ENCODE data around the gene RSPH3. TPM values are rescaled to one million over a fixed set of nuclear protein-coding genes. Genes with fewer than 3 reads are reported as not detected.
"Not testable (repeated sequence)": the region's sequence is repeated elsewhere in the genome, so short reads cannot be mapped to it uniquely, and the experiment has no call there.

Gene RSPH3
- total RNA-seq, 4 donors from 2014 or later, result 16.8 to 22.5 (median 20.2) TPM

DNA sequence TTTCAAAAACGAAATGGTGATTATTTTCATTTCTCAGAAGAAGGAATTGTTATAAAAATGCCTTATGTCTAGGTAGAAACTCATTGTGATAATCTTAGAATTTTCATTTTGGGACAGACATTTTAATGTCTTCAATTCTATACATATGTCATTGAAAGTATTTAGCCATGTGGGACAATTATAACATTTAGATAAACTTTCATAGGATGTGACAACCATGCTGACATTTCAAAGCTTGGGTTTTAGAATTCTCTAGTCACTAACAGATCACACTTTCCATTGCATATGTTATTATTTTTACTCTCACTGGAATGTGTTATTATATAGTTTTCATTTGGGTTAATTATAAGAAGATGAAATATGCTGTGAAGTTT, 39.9 kb upstream of the RSPH3 start:
- WGBS, 2 donors, result 84 to 95% methylated on average over 1 of the region's 1 CpG
- no peak overlapping the region for H3K4me3 ChIP-seq (replicated peaks in 1 of 3)
- TF ChIP-seq, protein P1, sequence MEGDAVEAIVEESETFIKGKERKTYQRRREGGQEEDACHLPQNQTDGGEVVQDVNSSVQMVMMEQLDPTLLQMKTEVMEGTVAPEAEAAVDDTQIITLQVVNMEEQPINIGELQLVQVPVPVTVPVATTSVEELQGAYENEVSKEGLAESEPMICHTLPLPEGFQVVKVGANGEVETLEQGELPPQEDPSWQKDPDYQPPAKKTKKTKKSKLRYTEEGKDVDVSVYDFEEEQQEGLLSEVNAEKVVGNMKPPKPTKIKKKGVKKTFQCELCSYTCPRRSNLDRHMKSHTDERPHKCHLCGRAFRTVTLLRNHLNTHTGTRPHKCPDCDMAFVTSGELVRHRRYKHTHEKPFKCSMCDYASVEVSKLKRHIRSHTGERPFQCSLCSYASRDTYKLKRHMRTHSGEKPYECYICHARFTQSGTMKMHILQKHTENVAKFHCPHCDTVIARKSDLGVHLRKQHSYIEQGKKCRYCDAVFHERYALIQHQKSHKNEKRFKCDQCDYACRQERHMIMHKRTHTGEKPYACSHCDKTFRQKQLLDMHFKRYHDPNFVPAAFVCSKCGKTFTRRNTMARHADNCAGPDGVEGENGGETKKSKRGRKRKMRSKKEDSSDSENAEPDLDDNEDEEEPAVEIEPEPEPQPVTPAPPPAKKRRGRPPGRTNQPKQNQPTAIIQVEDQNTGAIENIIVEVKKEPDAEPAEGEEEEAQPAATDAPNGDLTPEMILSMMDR (IDR thresholded peaks at IDR 0.05), result no peak
- no peak for TF ChIP-seq POLR2A (IDR thresholded peaks at IDR 0.05)
- no peak overlapping the region for H3K27ac ChIP-seq
- peaks cover 0 to 3% of the 10 kb centered on the region in 2 donors for H3K4me1 ChIP-seq
- H3K36me3 ChIP-seq, result no peaks in the 10 kb centered on the region
- intact Hi-C loops (cut with DNase I), result loop anchor here (5.0 to 10.0 kb wide), 2 partner anchors 62 to 95 kb away; no protein-coding TSS in a partner anchor
- no peak for DNase-seq
- H3K27me3 ChIP-seq, result no peaks in the 10 kb centered on the region
- H3K9me3 ChIP-seq, result no peaks in the 10 kb centered on the region

DNA sequence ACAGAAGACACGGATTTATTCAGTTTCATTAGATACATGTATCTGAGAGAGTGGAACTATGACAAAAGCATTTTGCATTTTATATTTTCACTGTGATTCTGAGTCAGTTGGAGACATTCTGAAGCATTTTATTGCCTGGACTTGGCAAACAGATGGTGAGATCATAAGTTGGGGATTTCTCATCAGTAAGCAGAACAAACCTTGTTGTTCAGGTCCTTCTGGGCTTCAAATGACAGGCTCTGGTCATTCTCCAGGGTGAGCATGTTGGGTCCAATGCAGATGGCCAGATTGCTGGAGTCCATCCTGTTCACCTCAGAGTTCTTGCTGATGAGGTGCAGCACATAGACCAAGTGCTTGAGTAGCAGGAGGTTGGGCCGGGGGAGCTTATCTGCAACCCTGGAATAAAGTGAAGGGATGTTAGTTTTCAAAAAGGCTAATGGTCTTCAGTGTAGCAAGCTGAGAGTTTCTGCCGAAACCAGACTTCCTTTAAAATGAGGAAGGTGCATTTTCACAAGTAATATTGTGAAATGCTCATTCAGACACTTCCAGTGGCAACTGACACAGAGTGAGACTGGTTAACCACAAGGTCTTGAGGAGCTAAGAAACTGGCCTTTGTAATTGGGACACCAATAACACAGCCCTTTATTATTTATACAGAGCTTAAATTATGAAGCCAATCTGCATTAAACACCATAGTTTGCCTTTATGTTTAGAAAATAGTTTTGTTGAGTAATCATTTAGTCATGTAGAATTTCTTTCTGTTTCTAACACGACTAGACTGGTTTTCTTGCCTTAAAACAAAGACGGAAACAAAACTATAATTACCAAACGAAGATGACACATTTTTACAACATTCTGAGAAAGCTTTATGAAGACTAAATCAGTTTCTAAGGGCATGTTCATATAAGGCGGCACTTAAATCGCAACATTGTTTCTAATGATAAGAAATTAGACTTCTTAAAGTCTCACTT, 39.2 kb upstream of the RSPH3 start:
- intact Hi-C loops (cut with DNase I), result no loop called here
- H3K4me1 ChIP-seq, result peaks cover 0 to 3% of the 10 kb centered on the region in 2 donors
- TF ChIP-seq, protein P1 (IDR thresholded peaks at IDR 0.05), result no peak
- no peak for TF ChIP-seq POLR2A (IDR thresholded peaks at IDR 0.05)
- DNase-seq, result no peak
- H3K4me3 ChIP-seq (replicated peaks in 1 of 3), result no peak overlapping the region
- H3K27me3 ChIP-seq, result no peaks in the 10 kb centered on the region
- H3K27ac ChIP-seq, result no peak overlapping the region
- H3K9me3 ChIP-seq, result no peaks in the 10 kb centered on the region
- WGBS, 2 donors, result 83 to 89% methylated on average over 8 of the region's 8 CpGs
- H3K36me3 ChIP-seq, result no peaks in the 10 kb centered on the region

DNA sequence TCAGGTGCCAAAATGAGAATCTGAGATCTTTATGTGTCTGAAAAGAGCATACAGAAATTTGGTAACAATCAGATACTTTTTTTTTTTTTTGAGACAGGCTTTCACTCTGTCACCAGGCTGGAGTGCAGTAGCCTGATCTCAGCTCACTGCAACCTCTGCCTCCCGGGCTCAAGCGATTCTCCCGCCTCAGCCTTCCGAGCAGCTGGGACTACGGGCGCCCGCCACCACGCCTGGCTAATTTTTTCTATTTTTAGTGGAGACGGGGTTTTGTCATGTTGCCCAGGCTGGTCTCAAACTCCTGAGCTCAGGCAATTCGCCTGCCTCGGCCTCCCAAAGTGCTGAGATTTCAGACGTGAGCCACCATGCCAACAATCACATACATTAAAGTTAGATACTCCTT, 38.3 kb upstream of the RSPH3 start:
- H3K4me1 ChIP-seq; H3K27ac ChIP-seq; H3K9me3 ChIP-seq; H3K4me3 ChIP-seq (replicated peaks in 1 of 3); H3K27me3 ChIP-seq; H3K36me3 ChIP-seq; intact Hi-C loops (cut with DNase I): not testable (repeated sequence)
- peak in 1 of 2 donors; percentile 12 for DNase-seq
- WGBS, 2 donors, result 67 to 69% methylated on average over 12 of the region's 12 CpGs

DNA sequence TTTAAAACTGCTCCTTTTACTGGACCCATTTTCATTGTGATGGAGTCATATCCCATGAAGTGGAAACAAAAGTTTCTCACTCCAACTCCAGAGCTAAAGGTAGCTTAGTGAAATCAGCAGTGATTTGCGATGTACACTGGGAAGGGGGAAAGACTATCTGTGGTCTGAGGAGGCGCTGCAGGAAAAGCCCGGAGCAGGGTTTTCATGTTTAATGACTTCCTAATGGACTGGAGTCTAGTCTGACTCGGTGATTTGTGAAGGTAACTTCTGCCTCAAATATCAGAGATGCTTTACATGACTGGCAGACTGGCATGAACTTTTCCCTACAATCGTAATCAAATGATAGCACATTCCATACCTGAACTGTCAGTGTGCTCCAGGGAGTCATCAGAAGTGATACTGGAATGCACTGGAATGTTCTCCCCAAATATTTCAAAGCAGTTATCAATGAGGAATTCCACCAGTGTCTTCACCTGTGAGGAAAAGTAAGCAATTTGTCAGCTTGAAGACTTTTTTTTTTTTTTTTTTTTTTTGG, 37.8 kb upstream of the RSPH3 start:
- no peak overlapping the region for H3K4me3 ChIP-seq (replicated peaks in 1 of 3)
- H3K27me3 ChIP-seq, result no peaks in the 10 kb centered on the region
- H3K36me3 ChIP-seq, result no peaks in the 10 kb centered on the region
- peaks cover 0 to 2% of the 10 kb centered on the region in 2 donors for H3K4me1 ChIP-seq
- intact Hi-C loops (cut with DNase I), result no loop called here
- no peak overlapping the region for H3K27ac ChIP-seq
- WGBS, 2 donors, result 75 to 81% methylated on average over 5 of the region's 5 CpGs
- H3K9me3 ChIP-seq, result no peaks in the 10 kb centered on the region
- no peak for DNase-seq
- TF ChIP-seq, protein P1 (IDR thresholded peaks at IDR 0.05), result no peak

DNA sequence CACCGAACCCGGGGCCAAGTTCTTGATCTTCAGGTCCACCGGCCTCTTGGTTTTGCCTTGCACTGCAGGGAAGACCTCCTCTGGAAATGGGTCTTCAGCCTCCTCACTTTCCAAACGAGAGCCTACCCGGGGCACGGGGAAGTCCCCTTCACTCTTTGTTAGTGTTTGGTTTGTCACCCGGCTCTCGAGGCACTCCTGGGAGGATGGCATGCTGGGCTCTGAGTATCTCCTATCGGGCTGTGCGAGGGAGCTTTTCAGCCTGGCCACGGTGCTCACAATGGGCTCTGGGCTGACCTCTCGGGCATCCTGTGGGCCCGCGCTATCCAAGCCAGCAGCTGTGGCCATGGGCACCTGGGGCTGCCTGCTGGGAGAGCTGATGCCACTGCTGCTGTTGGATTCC, 36.7 kb upstream of the RSPH3 start:
- no peak for DNase-seq

More for the DNA sequence above, 36.7 kb upstream of the RSPH3 start:
- H3K4me3 ChIP-seq (replicated peaks in 1 of 3), result no peak overlapping the region
- no peaks in the 10 kb centered on the region for H3K36me3 ChIP-seq
- TF ChIP-seq, protein P1 (IDR thresholded peaks at IDR 0.05), result no peak
- TF ChIP-seq POLR2A (IDR thresholded peaks at IDR 0.05), result no peak
- H3K27me3 ChIP-seq, result no peaks in the 10 kb centered on the region
- no peak overlapping the region for H3K27ac ChIP-seq
- intact Hi-C loops (cut with DNase I), result no loop called here
- no peaks in the 10 kb centered on the region for H3K4me1 ChIP-seq
- 69 to 70% methylated on average over 7 to 14 of the region's 14 CpGs for WGBS, 2 donors
- no peaks in the 10 kb centered on the region for H3K9me3 ChIP-seq
